CD4-positive, alpha-beta T cell treated with Interleukin-15 for 1 hour (primary cell): ENCODE measurements around the gene UBE2E1.

ENCODE experiments used
- DNase-seq: peaks from one replicate; pipeline ENCODE4 v3.0.0-alpha.2; 2020

UBE2E1 gene

DNA sequence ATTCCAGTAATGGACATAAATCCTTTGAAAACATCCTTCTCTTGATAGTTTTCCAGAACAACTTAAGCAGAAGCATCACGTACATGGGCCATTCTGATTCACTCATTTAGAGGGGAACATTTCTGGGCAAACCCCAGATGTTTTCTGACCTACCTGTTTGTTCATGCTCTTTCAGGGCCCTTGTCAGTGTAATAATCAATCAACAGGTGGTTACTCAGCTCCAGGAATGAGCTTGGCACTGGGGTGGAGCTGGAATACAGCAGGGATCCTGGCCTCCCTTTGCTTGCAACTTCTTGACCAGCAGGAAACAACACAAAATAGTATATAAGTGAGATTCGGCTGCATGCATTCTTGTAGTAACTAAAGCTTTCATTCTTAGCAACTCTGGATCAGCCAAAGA, 9.2 kb upstream of the UBE2E1 start:
- DNase-seq, result no peak

DNA sequence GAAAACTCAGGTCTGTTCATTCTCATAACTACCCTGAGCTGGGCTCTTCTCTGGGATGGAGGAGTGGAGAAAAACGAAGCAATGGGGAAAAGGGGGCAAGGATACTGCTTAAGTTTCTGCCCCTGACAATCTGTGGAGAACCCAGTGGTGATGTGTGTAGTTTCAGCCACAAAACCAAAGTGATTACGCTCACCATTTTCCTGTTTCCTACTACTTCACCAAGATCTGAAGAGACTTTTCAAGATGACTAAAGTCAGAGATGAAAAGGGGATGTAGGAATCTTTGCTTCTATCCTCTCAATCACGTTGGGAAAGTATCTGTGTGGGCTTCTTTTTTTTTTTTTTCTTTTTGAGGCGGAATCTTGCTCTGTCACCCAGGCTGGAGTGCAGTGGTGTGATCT, 8.3 kb upstream of the UBE2E1 start:
- no peak for DNase-seq

DNA sequence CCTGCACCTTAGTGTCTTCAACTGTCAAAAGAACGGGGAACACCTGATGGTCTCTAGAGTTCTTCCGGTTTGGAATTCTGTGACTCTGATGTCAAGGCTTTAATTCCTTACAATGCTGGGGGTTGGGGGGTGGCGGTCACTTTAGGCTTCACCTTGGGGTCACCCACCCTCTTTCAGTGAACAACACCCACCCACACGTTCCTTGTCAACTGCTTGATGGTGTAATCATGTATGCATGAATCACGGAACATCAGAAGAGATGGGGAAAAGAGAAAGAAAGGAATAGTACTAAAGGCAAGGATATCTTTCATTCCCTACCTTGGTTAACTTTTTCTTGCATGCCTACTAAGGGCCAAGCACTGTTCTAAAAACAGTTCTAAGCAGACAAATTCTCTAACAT, 7.3 kb upstream of the UBE2E1 start:
- DNase-seq, result no peak

DNA sequence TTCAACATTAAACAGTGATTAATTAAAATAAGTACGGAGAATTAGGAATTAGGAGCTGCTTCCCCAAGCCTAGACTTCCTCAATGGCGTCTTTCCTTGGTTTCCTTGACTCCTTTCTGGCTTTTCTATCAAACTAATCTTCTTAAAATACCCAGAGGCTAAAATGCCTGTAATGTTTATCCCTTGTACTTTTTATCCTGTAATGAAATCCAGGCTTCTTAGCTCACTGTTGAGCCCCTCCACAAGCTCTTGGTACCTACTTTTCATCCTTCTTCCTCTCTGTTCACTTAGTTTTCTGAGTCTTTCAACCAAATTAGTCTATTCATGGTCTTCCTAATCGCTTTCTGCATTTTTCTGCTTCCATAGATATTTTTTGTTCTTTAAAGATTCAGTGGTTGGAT, 6.9 kb upstream of the UBE2E1 start:
- no peak for DNase-seq

DNA sequence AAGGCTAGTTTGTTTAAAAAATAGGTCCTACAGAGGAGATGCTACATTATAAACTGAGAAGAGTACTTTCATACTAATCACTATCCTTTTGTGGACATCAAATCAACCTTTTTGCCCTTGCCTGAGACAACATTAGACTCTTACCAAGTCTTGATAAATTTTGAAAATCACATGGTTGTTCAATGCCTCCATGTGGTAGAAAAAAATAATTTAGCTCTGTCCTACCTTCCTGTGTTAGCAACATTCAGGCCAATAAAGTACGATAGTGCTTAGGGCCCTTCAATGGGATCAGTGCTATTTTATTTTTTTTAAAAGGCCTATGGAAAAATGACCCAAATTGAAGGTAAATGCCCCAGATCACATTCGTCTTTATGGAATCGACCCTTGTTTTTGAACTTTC, 5.0 kb upstream of the UBE2E1 start:
- DNase-seq, result no peak

DNA sequence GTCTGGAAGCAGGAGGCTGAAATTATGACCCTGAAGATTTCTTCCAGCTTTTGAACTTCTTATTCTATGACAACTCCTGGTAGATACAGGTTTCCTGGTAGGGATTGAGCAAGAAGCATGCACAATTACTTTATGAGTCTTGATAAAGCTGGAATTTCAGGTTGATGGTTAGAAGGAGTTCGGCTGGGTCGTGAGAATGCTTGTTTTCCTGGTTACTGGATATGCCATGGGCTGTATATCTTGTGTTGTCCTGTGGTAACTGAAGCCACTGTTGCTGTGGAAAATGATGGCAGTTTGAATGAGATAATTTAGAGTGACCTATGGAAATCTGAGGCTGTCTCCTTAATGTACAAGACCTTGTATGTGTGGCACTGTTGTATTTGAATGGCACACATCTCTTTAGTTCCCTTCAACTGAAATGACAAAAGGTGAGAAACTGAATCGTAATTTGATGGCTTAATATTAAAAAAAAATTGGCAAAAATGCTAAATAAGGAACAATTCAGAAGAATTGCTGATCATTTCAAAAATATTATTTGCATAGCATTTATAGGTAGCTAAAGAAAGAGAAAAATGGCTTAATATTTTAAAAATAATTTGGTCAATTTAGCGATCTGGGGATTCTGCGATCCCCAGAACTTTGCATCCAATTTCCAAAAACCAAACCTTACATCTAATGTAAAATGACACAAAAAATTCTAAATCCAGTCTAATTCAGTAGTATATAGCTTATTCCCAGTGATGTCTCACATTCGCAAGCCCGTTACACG, 1.1 kb upstream of the UBE2E1 start:
- DNase-seq, result no peak

DNA sequence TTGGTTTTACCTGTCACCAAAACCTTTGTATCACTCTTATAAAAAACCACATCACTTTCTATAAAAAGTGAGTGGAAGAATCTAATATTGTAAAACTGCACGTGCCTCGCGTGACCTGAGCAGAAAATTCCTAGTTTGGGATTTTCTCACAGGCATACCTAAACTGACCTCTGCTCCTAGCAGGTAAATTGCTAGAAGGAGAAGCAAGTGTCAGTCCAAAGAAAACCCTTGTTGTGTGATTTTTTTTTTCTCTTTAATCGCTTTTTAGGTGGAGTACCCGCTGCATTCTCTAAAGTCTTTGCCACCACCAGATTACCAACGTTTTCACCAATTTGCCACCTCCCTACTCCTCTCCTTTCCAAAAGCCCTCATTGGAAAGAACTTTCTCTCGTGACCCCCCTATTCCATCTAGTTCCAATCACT, 534 bp upstream of the UBE2E1 start:
- DNase-seq, result no peak

DNA sequence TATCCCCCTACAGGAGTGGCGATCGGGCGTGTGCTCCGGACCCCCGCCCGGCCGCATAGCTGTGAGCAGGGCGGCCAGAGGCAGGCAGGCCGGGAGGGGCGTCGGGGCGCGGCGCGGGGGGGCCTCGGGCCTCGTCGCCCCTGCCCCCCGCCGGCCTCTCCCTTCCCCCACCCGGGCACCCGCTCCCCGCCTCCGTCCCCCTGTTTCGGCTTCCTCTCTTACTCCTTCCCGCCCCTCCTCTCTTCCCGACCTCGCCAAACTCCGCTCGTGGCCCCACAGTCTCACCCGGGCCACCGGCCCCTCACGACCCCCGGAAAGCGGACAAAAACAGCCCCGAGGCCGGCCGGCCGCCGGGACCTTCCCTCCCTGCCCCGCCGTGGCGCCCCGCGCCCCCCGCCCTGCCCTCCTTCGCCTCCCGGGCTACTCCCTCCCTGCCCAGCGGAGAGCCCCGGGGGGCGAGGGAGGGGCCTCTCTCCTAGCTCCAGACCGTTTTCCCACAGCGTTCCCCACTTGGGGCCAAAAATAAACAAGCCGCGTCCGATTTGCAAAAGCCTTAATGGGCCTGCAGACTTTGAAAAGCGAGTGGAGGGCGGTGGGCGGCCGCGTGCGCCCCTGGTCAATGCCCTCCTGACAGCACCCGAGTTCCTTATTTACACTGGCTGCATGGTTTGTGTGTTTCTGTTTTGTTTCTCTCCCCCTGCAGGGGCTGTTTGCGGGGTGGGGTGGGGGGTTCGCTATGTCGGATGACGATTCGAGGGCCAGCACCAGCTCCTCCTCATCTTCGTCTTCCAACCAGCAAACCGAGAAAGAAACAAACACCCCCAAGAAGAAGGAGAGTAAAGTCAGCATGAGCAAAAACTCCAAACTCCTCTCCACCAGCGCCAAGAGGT, 1.0 kb downstream of the UBE2E1 start:
- DNase-seq, result no peak

DNA sequence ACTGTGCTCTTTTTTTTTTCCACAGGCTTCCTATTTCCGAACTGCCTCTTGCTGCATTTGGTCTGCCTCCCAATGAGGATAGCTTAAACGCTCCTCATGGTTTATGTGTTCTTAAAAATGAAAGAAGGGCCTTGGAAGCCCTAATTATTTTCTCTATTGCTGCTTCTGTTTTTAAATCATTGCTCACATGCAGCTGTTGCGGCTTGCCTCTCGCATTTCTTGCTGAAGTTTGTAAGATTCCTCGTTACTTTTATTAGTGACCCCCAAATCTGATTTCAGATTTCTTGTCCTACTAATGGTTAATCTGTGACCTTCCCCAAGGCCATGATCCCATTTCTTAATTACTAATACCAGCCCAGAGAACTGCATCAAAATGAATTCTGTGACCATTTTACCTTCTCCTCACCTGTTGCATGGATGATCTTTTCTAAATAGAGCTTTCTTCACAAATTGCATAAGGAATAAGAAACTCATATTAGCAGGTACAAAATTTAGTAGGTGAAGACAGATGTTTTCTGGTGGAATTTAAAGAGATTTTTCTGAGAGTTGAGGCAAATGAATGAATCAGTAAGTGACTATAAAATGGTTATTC, 1.8 kb downstream of the UBE2E1 start:
- DNase-seq, result no peak

DNA sequence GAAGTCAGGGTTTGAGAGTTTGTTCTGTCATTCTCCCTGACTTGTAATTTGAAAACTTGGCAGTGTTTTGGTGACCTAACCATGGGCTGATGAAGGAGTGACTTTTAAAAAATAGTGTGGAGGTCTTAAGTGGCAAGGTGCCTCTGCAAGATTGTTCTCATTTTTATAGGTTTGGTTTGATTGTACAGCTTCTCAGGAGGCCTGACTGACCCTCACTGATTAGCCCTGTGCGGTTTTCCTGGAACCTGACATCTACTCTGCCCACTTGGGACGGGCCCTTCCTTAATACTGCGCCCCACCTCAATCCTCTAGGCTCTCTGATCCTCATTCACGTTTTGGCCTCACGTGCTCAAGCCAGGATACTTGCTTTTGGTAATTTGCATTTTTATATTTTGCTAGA, 2.8 kb downstream of the UBE2E1 start:
- DNase-seq, result no peak

DNA sequence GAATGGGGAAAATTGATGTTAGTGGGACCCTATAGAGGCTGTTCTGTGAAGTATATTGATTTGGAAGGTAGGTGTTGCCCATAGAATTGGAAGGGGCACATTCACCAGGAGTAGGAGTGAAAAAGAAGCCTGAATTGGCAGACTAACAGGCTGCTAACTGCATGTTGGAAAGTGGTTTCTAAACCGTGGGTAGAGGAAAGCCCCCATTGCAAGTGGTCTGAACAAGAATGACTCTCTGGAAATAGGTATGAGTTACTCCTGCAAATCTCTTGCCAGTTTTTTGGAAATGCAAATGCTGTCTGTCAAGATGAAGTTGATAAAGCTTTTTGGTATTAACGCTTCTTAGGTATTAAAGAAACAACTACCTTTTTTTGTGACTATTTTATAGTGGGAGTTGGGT, 3.5 kb downstream of the UBE2E1 start:
- no peak for DNase-seq

DNA sequence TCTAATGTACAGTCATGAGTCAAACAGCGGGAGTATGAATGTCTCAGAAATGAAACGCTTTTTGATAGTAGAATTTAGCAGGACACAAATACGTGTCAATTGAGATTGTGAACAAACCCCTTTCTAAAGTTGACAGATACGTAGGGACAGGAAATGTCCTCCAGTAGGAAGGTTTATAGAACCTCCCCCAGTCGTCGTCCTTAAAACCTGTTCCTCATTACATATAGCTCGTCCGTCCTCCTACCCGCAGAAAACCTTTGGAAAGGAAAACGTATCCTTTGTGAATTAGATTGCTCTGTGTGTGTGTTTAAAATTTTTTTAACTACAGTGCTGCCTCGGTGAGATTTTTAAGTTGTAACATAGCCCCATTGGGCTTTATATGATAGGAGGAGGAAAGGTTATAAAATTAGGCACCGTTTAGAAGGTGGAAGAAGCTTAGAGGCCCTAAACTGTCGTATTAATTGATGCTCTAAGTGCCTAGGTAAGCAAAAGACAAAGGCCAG, 4.1 kb downstream of the UBE2E1 start:
- no peak for DNase-seq

DNA sequence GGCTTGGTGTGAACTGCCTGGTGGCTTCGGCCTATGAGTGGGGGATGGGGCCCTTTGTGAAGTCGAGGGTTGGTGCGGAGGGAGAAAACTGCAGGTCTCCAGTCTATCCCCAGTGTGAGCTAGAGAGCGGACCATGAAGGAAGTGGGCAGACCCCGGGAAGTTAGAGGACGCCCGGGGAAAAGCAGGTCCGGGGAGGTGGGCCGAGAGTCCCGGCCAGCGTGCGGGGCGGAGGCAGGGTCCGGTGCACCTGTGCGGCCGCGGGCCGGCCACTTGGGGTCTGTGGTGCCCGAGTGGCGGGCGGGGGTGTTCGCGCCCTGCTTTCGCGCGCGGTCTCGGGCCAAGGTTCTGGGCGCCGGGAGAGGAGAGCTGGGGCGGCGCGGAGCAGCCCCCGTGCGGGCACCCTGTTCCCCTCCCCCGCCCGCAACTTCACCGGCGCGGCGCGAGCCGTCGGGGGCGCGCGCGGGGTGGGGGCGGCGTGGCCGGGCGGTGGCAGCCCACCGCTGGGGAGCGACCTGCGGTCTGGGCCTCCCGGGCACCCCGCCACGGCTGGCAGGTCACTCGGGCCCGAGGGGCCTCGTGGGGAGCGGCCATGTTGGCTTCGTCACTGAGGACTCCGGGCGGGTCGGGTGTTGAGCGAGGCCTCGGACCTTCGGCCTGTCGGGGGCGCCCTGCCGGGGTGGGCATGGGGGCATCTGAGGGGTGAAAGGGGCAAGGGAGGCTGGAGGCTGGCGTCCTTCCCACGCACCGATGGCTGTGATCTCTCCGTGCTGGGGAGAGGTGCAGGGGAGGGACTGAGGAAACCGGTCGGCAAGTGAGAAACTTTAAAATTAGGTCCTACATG, 4.8 kb downstream of the UBE2E1 start:
- peak; percentile 31 for DNase-seq

DNA sequence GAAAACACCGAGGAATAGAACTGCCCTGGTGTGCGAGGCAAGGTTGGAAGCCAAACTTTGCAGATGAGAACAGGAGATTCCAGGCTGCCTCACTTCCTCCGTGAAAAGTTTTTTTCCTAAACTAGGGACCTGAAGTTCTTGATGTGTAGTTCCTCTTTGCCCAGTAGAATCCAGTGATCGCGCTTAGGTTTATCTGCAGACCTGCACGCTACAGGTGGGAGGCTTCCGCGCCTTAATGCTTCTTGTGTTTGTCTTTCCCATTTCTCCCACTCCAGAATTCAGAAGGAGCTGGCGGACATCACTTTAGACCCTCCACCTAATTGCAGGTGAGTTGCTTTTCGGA, 5.4 kb downstream of the UBE2E1 start:
- no peak for DNase-seq

DNA sequence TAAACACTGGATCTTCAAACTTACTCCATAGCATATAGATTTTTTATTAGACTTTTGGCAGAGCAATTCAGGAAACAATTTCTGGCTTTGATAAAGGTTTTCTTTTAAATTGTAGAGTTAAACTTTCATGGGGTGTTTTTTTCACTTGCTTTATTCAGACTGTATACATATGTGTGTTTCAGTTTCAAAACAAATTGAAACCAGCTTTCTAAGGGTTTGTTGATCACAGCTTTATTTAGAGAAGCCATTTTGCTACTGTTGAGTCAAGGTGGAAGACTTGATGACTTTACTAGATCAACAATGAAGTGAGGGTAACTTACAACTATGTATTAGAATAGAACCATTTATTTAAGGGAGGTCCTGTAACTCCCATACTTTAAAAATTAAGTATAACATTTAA, 6.2 kb downstream of the UBE2E1 start:
- DNase-seq, result no peak

DNA sequence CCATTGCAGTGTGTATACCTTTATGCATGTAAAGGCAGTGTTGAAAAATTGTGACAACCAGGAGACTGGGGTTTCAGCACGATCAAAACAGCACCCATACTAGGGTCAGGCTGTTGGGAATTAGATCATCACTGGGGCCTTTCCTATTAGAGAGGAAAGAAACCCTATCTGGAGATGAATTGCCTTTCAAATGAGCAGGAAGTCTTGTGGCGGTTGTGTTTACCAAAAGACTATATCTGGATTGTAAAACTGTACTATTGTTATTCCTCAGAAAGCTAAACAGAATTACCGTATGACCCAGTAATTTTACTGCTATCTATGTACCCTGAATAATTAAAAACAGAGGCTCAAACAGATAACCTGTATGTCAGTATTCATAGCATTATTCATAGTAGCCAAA, 10.1 kb downstream of the UBE2E1 start:
- DNase-seq, result no peak

DNA sequence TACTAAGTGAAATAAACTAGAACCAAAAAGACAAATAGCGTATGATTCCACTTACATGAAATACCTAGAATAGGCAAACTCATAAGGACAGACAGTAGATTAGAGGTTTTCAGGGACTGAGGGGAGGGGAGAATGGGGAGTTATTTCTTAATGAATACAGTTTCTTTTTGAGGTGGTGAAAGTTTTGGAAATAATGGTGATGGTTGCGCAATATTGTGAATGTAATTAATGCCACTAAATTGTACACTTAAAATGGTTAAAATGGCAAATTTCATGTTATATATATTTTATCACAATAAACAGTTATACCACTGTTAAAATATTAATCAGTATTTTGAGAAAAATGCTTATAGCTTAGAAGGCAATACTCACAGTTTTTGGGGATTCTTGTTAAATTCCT, 11.0 kb downstream of the UBE2E1 start:
- no peak for DNase-seq

DNA sequence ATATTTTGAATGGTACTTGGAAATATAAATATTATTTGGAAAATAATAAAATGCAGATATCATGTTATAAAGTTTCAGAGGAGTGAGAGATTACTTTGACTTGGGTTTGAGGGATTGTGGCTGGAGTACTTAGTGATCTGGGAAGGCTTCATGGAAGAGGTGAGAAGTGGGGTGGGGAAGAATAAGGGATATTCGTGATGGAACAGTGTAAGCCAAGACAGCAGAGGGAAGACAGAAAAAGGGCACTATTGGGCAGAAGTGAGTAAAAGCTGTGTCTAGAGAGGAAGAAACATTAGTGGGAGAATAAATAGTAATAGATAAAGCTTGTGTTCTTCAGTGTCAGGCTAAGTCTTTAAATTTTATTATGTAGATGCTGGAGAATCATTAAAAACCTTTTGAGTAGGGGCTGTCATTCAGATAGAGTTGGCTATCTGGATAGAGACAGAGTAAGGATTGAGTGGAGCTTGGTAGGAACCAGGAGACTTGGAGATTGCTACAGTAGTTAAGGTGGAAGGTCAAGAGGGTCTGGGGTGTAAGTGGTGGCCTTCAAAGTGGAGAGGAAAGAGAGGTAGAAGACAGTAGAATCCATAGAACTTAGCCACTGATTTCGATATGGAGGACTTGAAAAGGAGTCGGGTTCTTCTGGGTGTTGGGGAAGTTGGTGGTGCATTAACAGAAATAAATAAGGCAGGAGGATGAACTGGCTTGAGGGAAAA, 11.9 kb downstream of the UBE2E1 start:
- no peak for DNase-seq

DNA sequence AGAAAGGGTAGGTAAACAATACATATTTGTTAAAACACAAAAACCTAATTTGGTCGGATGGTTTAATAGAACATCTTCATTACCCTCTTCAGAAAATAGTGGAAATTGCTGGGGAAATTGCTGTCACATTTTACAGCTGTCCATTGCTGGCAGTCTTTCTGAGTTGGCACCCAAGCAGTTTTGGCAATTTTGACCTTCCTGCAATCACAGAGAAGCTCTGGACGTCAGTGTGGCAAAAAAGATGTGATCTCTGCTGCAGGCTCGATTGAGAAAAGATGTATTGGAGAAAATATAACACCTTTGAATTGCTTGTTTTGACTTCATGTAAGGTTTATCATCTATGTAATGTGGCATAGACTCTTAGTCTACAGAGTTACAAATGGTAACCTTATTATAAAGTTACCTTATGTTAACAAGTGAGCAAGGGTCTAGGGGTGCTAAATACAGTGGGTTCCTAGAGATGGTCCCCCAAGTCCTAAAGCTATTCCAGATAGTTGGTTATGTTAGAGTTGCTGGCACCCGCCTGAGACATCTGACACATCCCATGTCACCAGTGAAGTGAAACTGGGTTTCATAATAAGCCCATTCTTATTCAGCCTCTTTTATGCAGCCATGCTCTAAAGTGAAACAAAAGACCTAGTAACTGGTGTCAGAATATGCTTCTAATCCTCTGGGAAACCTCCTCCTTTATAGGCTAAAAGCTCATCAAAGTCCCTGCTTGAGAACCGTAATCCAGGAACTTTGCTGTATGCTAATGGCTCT, 14.0 kb downstream of the UBE2E1 start:
- no peak for DNase-seq

DNA sequence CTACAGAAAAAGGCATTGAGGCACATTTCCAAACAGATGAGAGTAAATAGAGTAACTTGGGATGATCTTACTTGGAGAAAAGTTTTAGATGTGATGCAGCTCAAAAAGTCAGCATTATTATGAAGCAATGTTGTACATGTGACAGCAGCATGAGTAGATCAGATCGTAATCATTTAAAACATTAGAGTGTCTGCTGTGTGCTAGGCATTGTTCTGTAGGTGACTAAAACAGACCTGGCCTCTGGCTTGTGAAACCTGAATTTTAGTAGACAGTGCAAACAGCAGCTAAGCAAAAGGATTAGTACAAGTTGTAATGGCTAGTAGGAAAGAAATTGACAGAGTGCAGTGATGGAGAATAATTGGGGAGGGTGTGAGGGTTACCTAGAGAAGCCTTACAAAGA, 15.1 kb downstream of the UBE2E1 start:
- no peak for DNase-seq

DNA sequence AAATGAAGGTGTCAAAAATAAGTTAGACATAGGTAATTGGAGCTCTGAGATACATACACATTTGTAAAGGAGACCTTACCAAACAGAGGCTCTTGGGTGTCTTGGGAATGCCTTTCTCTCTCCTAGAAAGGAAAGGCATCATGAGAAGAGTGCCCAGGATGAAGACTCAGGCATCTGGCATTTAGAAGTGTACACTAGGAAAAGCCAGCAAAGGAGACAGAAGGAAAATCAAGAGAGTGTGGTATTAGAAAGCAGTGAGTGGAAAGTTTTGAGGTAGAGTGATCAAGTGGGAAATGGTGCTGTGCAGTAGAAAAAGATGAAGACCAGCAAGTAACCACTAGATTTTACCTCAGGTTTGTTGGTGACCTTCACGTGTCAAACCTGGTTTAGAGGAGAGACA, 16.1 kb downstream of the UBE2E1 start:
- DNase-seq, result no peak

DNA sequence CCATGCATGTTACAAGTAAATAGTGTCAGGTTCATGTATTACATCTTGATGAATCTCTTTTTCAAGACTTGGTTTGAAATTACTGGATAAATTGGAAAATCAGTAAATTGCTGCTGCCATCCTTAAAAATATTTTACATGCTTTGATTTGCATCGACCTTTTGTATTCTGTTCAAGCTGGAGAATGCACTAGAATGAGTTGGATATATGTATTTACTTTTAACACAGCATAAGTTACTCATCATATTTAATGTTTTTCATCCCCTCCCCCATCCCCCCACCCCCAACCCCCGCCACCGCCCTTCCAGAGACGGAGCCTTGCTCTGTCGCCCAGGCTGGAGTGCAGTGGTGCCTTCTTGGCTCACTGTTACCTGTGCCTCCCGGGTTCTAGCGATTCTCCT, 16.8 kb downstream of the UBE2E1 start:
- no peak for DNase-seq
